Measurements from ENCODE around the gene WFDC5.

Gene WFDC5

GRCh38 chr20:45115386-45115774 lies 406 bp upstream of the WFDC5 start:
- no peak for DNase-seq (ENCODE audit: low spot score)

- no peak for DNase-seq (ENCODE audit: low spot score)
Observed at GRCh38 chr20:45113865-45114264, 1.1 kb downstream of the WFDC5 start.

- DNase-seq (ENCODE audit: low spot score) = no peak
Observed at GRCh38 chr20:45112754-45113153, 2.2 kb downstream of the WFDC5 start.

GRCh38 chr20:45111799-45112471 lies 3.0 kb downstream of the WFDC5 start:
- peak; percentile 11 for DNase-seq (ENCODE audit: low spot score)

- no peak for DNase-seq (ENCODE audit: low spot score)
Observed at GRCh38 chr20:45111285-45111684, 3.7 kb downstream of the WFDC5 start.

- no peak for DNase-seq (ENCODE audit: low spot score)
Observed at GRCh38 chr20:45110301-45110700, 4.7 kb downstream of the WFDC5 start.

GRCh38 chr20:45109634-45110033 lies 5.3 kb downstream of the WFDC5 start:
- no peak for DNase-seq (ENCODE audit: low spot score)

- DNase-seq (ENCODE audit: low spot score) = no peak
Observed at GRCh38 chr20:45105317-45105716, 9.7 kb downstream of the WFDC5 start.

- DNase-seq (ENCODE audit: low spot score) = no peak
Observed at GRCh38 chr20:45104786-45105185, 10.2 kb downstream of the WFDC5 start.

GRCh38 chr20:45103072-45103471 lies 11.9 kb downstream of the WFDC5 start:
- DNase-seq (ENCODE audit: low spot score) = no peak

- DNase-seq (ENCODE audit: low spot score) = no peak
Observed at GRCh38 chr20:45101333-45101850, 13.6 kb downstream of the WFDC5 start.

GRCh38 chr20:45100563-45101245 lies 14.3 kb downstream of the WFDC5 start, which contains the start of gene KCNS1:
KCNS1 (minus strand) TSS chr20:45101127; CDS start chr20:45099236, 1,891 bp downstream.
- no peak for DNase-seq (ENCODE audit: low spot score)

GRCh38 chr20:45098103-45098773 lies 16.7 kb downstream of the WFDC5 start:
- no peak for DNase-seq (ENCODE audit: low spot score)

- peak; percentile 25 for DNase-seq (ENCODE audit: low spot score)
Observed at GRCh38 chr20:45097485-45098102, 17.4 kb downstream of the WFDC5 start.

GRCh38 chr20:45096781-45097180 lies 18.2 kb downstream of the WFDC5 start:
- DNase-seq (ENCODE audit: low spot score) = no peak

- DNase-seq (ENCODE audit: low spot score) = peak; percentile 72
Observed at GRCh38 chr20:45095805-45096238, 19.2 kb downstream of the WFDC5 start.

- no peak for DNase-seq (ENCODE audit: low spot score)
Observed at GRCh38 chr20:45094864-45095574, 20.0 kb downstream of the WFDC5 start.

- no peak for DNase-seq (ENCODE audit: low spot score)
Observed at GRCh38 chr20:45094201-45094600, 20.8 kb downstream of the WFDC5 start.

GRCh38 chr20:45092898-45093297 lies 22.1 kb downstream of the WFDC5 start:
- no peak for DNase-seq (ENCODE audit: low spot score)

GRCh38 chr20:45091366-45091765 lies 23.6 kb downstream of the WFDC5 start:
- no peak for DNase-seq (ENCODE audit: low spot score)

- DNase-seq (ENCODE audit: low spot score) = no peak
Observed at GRCh38 chr20:45090481-45090880, 24.5 kb downstream of the WFDC5 start.

- DNase-seq (ENCODE audit: low spot score) = no peak
Observed at GRCh38 chr20:45088247-45088646, 26.7 kb downstream of the WFDC5 start.

All from CD4-positive, alpha-beta T cell treated with Interleukin-15 for 4 hours (primary cell).